Stimulated activated effector memory CD8-positive, alpha-beta T cell treated with anti-CD3 and anti-CD28 coated beads, Interleukin-12 subunit alpha, Interleukin-12 subunit beta, amount 100 ng/mL, for 72 hours (primary cell): ENCODE measurements around the gene OR4D10.
"Not testable (repeated sequence)": the region's sequence is repeated elsewhere in the genome, so short reads cannot be mapped to it uniquely, and the experiment has no call there.

Source experiments
- ATAC-seq: fragments of 150-1000 bp; cut with Tn5 transposase; 2 replicates; pipeline ENCODE4 v1.10.0; 2021
- DNase-seq, 2 donors: peaks; one replicate each; pipeline ENCODE4 v3.0.0; 2021 to 2022; ENCODE audit warnings: low spot score in 2 of 2
- H3K27ac Mint-ChIP-seq: one replicate; pipeline ENCODE4 v1.8.0; 2022; ENCODE audit warnings: mild to moderate bottlenecking, mixed read lengths
- H3K36me3 Mint-ChIP-seq: one replicate; pipeline ENCODE4 v1.8.0; 2022; ENCODE audit warnings: mild to moderate bottlenecking, mixed read lengths
- H3K4me1 Mint-ChIP-seq: one replicate; pipeline ENCODE4 v1.8.0; 2022; ENCODE audit warnings: mixed read lengths
- H3K4me3 Mint-ChIP-seq: one replicate; pipeline ENCODE4 v1.8.0; 2022; ENCODE audit warnings: mild to moderate bottlenecking, mixed read lengths
- H3K9me3 Mint-ChIP-seq: one replicate; pipeline ENCODE4 v1.8.0; 2022; ENCODE audit warnings: mixed read lengths

Gene OR4D10

DNA sequence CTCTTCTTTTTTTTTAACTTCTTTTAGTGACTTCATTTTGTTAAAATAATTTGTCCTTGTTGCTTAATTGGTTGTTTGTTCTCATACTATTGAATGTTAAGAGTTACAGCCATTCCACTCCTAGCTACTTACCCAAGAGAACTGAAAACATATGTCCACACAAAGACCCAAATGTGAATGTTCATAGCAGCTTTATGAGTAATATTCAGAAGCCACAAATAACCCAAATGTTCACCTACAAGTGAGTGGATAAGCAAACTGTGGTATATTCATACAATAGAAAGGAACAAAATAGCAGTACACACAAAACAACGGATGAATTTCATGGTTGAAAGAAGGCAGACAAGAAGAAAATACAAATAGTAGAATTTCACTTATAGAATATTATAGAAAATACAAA is 28.8 kb downstream of the OR4D10 start:
- DNase-seq, result no peak
- Mint-ChIP-seq H3K4me3 (no peak overlapping the region), H3K36me3 (no peaks in the 10 kb centered on the region), H3K27ac (no peak overlapping the region), H3K4me1 (no peaks in the 10 kb centered on the region), H3K9me3 (no peaks in the 10 kb centered on the region)
- peak; percentile 46 for ATAC-seq

DNA sequence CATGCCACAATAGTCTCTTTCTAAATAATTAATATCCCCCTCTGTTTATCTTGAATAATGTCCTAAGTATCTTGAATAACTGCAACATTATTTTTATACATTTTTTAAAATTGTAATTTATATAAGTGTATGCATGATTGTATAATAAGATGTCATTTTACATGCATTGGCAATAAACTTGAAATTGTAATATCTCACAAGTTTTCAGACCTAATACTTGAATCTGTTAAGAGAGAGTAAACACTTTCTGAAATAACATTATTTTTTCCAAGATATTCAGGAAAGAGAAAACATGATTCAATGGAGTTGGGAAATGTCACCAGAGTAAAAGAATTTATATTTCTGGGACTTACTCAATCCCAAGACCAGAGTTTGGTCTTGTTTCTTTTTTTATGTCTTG is 30.2 kb downstream of the OR4D10 start, which contains the start of gene OR4D11:
OR4D11 (plus strand) TSS at position 301 of the 400 bp plus-strand sequence; CDS start at position 301, 0 bp downstream.
- no peaks in the 10 kb centered on the region for H3K4me1 Mint-ChIP-seq

DNA sequence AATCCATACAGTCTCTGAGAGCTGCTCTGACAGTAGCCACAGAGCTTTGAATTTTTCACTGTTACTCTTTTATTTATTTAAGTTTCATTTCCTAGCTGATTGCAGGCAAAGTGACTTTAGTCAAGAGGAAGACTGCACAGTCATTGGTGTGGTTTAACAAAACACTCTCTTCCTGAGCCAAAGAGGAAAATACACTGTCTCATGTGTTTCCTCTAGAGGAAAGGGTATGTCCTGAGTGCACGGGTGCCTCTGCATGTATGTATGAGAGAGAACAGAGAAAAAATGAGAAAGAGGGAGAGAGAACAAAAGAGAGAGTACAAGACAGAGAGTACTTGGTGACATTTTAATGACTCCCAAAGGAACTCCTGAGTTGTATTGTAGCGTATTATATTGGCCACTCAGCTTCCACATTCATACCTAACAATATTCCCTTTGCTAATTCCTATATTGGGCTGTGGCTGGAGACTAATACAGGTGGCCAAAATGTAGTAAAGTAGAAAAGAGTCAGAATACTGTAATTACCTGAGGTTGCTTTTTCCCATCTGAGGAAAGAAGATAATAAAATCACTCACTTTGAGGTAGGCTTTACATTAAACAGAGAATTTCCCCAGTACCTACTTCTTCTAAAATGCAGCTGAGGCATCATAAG is 38.0 kb downstream of the OR4D10 start, which contains the start of gene OR4D9:
OR4D9 (plus strand) TSS at position 599 of the 649 bp plus-strand sequence. CDS start 3,374 bp downstream, outside the sequence.
- Mint-ChIP-seq H3K27ac (no peak within 1 kb of the TSS), H3K4me3 (no peak within 1 kb of the TSS), H3K9me3 (no peaks in the 10 kb centered on the region), H3K4me1 (peaks cover 8% of the 10 kb centered on the region), H3K36me3 (no peaks in the 10 kb centered on the region)
- DNase-seq (no peak), ATAC-seq (no peak)

More for the DNA sequence above, 30.2 kb downstream of the OR4D10 start, which contains the start of gene OR4D11:
- DNase-seq (no peak), ATAC-seq (no peak)
- Mint-ChIP-seq H3K9me3 (no peaks in the 10 kb centered on the region), H3K4me3 (no peak within 1 kb of the TSS), H3K36me3 (no peaks in the 10 kb centered on the region), H3K27ac (no peak within 1 kb of the TSS)

DNA sequence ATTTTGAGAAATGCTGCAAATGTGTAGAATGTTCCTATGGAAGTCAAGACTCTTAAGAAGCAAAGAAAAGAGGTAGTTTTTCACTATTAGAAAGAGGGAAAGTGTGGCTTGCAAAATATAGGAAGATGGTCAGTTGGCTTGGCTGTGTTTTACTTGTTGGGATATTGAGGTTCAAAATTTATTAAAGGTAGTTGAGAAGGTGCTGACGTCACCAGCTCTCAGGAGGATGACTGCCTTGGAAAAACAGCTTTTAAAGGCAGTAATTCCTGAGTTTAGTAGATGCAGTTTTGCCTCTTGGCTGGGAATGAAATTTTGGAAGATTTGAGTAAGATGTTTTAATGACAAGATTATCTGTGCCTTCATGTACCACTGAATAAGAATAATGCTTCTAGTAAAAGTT is 38.6 kb downstream of the OR4D10 start:
- H3K36me3 Mint-ChIP-seq, result no peaks in the 10 kb centered on the region

DNA sequence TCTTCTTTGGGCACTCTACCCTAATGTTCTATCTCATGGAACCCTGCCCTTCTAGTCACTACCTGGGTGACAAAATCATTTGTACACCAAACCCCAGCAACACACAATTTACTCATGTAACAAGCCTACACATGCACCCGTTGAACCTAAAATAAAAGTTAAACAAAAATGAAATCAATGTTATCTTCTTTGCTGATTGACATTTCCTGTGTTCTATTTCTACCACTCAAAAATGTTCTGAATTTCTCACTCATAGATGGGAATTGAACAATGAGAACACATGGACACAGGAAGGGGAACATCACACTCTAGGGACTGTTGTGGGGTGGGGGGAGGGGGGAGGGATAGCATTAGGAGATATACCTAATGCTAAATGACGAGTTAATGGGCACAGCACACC is 47.0 kb downstream of the OR4D10 start:
- not testable (repeated sequence) for H3K9me3 Mint-ChIP-seq, DNase-seq, H3K36me3 Mint-ChIP-seq, H3K27ac Mint-ChIP-seq, H3K4me1 Mint-ChIP-seq, ATAC-seq, H3K4me3 Mint-ChIP-seq

More for the DNA sequence above, 38.6 kb downstream of the OR4D10 start:
- peaks cover 8% of the 10 kb centered on the region for H3K4me1 Mint-ChIP-seq
- H3K27ac Mint-ChIP-seq, result no peak overlapping the region
- DNase-seq (no peak), ATAC-seq (no peak)
- no peaks in the 10 kb centered on the region for H3K9me3 Mint-ChIP-seq
- H3K4me3 Mint-ChIP-seq, result no peak overlapping the region

DNA sequence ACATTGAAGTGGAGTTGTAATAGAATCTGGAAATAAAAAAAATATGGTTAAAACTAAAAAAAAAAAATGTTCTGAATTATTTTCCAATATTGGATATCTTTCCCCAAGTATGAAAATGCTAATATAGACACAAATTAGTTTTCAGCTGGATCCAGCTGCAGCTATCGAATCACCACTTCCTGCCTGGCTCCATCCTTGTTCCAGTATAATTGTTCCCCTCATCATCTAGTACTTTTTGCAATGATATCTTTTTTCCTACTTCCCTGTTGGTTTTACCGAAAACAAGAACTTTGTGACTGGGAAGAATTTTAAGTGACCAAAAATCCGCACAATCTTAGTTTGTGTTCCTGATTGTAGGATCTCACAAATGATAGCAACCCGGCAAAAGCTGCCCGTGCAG is 47.6 kb downstream of the OR4D10 start:
- Mint-ChIP-seq H3K4me1 (no peaks in the 10 kb centered on the region), H3K36me3 (no peaks in the 10 kb centered on the region), H3K9me3 (no peaks in the 10 kb centered on the region), H3K27ac (no peak overlapping the region), H3K4me3 (no peak overlapping the region)
- ATAC-seq (no peak), DNase-seq (no peak)

DNA sequence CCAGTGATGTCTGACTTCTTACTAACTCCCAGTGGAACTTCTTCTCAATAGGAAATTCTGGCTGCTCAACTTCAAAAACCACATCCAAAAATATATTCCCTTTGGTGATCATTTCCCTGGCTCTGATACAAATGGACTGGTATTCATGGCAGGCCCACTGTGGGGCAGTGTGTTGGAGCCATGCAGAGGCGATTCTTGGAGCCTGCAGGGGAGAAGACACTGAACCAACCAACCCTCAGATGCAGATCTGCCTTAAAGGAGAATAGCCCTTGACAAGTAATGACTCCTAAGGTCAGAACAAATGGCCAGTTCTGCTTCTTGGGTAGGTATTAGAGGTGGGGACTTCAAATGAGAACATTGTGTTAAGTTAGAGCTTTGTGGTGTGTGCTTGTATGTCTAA is 50.4 kb downstream of the OR4D10 start:
- Mint-ChIP-seq H3K4me1 (no peaks in the 10 kb centered on the region), H3K36me3 (no peaks in the 10 kb centered on the region), H3K27ac (no peak overlapping the region), H3K9me3 (no peaks in the 10 kb centered on the region), H3K4me3 (no peak overlapping the region)
- DNase-seq (no peak), ATAC-seq (no peak)

DNA sequence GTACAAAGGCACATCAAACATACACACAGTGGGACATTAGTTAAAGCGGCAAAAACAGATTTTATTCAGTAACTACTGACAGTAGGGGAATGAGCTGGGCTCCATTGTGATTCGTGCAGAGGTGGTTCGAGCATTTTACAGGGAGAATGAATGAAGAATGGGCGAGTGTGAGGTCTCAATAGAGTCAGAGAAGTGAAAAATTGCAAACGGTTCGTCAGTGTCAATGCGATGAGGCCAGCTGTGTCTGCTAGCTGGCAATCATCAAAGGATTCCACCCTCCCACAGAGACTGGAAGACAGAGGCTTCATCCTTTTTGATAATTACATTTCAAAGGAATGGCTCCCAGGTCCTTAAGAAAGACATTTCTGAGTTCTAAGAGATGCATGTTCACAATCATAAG is 55.6 kb downstream of the OR4D10 start:
- H3K36me3 Mint-ChIP-seq, result no peaks in the 10 kb centered on the region
- DNase-seq (no peak), ATAC-seq (no peak)
- no peak overlapping the region for H3K4me3 Mint-ChIP-seq
- no peak overlapping the region for H3K27ac Mint-ChIP-seq
- H3K9me3 Mint-ChIP-seq, result no peaks in the 10 kb centered on the region
- H3K4me1 Mint-ChIP-seq, result peaks cover 8% of the 10 kb centered on the region
